ENCODE results near the gene OR2H1. TPM values are rescaled to one million over a fixed set of nuclear protein-coding genes. Genes with fewer than 3 reads are reported as not detected.

Gene OR2H1
- total and polyA plus RNA-seq, 8 donors, result not detected

DNA sequence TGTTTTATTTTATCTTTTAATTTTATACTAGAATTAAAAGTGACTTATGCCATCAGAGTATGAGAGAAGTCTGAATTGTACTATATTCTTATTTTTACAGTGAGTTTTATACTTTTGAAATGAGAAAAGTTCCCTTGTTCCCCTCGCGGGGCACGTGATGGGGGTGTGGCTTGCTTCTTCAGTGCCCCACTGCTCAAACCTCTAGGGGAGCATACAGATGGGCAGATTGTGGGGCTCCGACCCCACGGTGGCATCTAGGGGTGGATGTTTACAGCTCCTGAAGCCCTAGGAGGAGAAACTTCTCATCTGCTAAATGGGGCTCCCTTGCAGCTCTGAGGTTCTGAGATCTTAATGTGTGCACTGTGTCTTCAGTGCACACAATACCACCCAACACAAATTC, 42.7 kb downstream of the OR2H1 start:
- H3K4me3 ChIP-seq, result no peak overlapping the region
- no peaks in the 10 kb centered on the region for H3K9me3 ChIP-seq
- intact Hi-C loops (cut with DNase I), result no loop called here
- peaks cover 0 to 20% of the 10 kb centered on the region in 2 donors for H3K27me3 ChIP-seq
- no peaks in the 10 kb centered on the region for H3K4me1 ChIP-seq
- no peak for DNase-seq
- H3K36me3 ChIP-seq, result no peaks in the 10 kb centered on the region
- no peak overlapping the region for H3K27ac ChIP-seq
- ATAC-seq, result no peak
- TF ChIP-seq, protein P1, sequence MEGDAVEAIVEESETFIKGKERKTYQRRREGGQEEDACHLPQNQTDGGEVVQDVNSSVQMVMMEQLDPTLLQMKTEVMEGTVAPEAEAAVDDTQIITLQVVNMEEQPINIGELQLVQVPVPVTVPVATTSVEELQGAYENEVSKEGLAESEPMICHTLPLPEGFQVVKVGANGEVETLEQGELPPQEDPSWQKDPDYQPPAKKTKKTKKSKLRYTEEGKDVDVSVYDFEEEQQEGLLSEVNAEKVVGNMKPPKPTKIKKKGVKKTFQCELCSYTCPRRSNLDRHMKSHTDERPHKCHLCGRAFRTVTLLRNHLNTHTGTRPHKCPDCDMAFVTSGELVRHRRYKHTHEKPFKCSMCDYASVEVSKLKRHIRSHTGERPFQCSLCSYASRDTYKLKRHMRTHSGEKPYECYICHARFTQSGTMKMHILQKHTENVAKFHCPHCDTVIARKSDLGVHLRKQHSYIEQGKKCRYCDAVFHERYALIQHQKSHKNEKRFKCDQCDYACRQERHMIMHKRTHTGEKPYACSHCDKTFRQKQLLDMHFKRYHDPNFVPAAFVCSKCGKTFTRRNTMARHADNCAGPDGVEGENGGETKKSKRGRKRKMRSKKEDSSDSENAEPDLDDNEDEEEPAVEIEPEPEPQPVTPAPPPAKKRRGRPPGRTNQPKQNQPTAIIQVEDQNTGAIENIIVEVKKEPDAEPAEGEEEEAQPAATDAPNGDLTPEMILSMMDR (IDR thresholded peaks at IDR 0.05), result no peak

DNA sequence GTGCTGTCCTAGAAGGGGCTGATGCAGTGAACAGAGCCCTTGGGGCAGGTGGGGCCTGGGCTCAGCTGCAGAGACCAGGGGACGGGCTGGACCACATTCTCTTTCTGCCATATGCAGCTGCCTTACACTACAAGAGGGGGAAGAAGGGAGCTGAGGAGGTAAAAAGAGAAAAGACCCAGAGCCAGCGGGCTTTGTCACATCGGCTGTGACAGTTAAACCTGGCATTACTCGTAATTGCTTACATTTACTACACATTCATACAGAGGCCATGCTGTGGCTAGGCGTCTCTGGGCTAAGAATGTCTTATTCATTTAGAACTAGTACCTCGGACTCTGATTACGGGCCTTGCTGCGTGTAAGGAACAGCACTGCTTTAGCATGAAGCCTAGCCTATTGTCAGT, 43.6 kb downstream of the OR2H1 start:
- no peaks in the 10 kb centered on the region for H3K9me3 ChIP-seq
- DNase-seq, result no peak
- no peaks in the 10 kb centered on the region for H3K36me3 ChIP-seq
- H3K4me1 ChIP-seq, result no peaks in the 10 kb centered on the region
- H3K27ac ChIP-seq, result no peak overlapping the region
- H3K4me3 ChIP-seq, result no peak overlapping the region
- TF ChIP-seq, protein P1 (IDR thresholded peaks at IDR 0.05), result no peak
- ATAC-seq, result no peak
- intact Hi-C loops (cut with DNase I), result no loop called here
- peaks cover 0 to 20% of the 10 kb centered on the region in 2 donors for H3K27me3 ChIP-seq

DNA sequence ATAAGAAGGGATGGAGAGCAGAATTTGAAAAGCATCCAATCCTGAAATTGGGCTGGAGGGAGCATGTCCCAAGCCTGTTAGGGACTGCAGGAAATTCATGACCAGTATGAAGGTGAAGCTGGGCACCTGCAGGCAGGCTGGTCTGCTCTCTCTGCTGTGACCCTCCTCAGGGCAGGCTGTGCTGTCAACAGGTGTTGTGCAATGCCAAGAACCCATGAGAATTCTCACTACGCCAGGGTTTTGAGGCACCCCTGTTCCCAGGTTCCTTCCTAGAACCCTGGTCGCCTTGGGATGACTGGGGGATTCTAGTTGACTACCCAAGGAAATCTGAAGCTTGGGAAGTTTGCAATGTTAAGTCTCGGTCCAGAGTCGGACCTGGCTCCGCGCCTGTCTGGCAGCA, 44.2 kb downstream of the OR2H1 start:
- TF ChIP-seq, protein P1 (IDR thresholded peaks at IDR 0.05), result no peak
- H3K27me3 ChIP-seq, result peaks cover 0 to 20% of the 10 kb centered on the region in 2 donors
- H3K9me3 ChIP-seq, result no peaks in the 10 kb centered on the region
- no peak overlapping the region for H3K27ac ChIP-seq
- no peak overlapping the region for H3K4me3 ChIP-seq
- no peaks in the 10 kb centered on the region for H3K36me3 ChIP-seq
- DNase-seq (no peak), ATAC-seq (no peak)
- intact Hi-C loops (cut with DNase I), result no loop called here
- no peaks in the 10 kb centered on the region for H3K4me1 ChIP-seq

DNA sequence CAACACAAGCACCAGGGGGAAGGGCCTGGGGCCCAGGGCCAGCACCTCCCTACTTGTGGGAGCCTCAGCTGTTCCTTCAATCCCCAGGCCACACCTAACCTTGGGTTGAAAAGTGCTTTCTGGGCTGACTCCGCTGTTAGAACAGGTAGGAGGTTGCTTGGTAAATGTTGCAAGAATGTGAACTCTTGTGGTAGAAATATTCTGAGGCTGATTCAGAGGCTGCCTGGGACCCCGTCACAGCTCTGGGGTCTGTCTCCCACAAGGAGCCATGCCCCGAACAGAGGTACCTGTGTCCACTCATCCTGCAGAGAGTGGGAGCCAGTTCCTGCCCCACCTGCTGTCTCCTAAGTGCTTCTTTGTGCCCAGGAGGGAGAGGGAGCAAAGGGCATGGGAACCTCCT, 45.2 kb downstream of the OR2H1 start:
- Histone ChIP-seq H3K27me3 (peaks cover 0 to 20% of the 10 kb centered on the region in 2 donors), H3K36me3 (no peaks in the 10 kb centered on the region), H3K9me3 (no peaks in the 10 kb centered on the region), H3K4me1 (no peaks in the 10 kb centered on the region), H3K27ac (no peak overlapping the region), H3K4me3 (no peak overlapping the region)
- ATAC-seq (no peak), DNase-seq (no peak)
- intact Hi-C loops (cut with DNase I), result no loop called here
- TF ChIP-seq, protein P1 (IDR thresholded peaks at IDR 0.05), result no peak

DNA sequence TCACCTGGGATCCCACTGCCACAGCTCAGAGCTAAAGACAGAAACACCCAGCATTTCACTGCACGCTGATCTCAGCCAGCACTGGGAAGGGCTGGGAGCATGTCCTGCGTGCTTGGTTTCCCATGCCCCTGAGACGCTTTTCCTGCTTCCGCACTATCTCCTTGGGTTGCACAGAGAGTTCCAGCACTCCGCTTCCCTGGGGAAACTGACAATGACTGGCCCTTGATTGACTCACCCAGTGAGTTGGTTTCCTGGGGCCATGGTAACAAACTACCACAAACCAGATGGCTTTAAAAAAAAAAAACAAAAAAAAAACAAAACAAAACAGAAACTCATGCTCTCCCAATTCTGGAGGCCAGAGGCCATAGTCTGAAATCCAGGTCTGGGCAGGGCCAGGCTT, 45.6 kb downstream of the OR2H1 start:
- intact Hi-C loops (cut with DNase I), result no loop called here
- Histone ChIP-seq H3K4me3 (no peak overlapping the region), H3K27me3 (peaks cover 0 to 20% of the 10 kb centered on the region in 2 donors), H3K27ac (no peak overlapping the region), H3K36me3 (no peaks in the 10 kb centered on the region), H3K9me3 (no peaks in the 10 kb centered on the region), H3K4me1 (no peaks in the 10 kb centered on the region)
- TF ChIP-seq, protein P1 (IDR thresholded peaks at IDR 0.05), result no peak
- DNase-seq (no peak), ATAC-seq (no peak)

All from left lung (tissue), 10 donors.